ENCODE data around the gene VDAC1. TPM values are rescaled to one million over a fixed set of nuclear protein-coding genes. Genes with fewer than 3 reads are reported as not detected.

Gene VDAC1
- total and polyA plus RNA-seq, 2 donors (not counting 3 experiments of a cell fraction or from before 2014, with no cell fraction given) = 116 to 247 TPM

GRCh38 chr5:133983674-133984073, 21.1 kb downstream of the VDAC1 start:
- H3K36me3 ChIP-seq (ENCODE audit: control insufficient read depth in 2 of 2, extremely low read depth in 1 of 2, insufficient read depth in 2 of 2, low read length in 2 of 2) = peaks cover 22 to 31% of the 10 kb centered on the region in 2 experiments
- intact Hi-C loops (cut with micrococcal nuclease) (no loop called here), dilution Hi-C loops (cut with MboI; ENCODE audit: extremely low pct_ligation_motif_present, low sequenced_read_pairs) (no loop called here)
- H3K27ac ChIP-seq (ENCODE audit: insufficient read depth, low read depth, low read length) = no peak overlapping the region
- TF ChIP-seq MYC (IDR thresholded peaks at IDR 0.05; ENCODE audit: low read depth, low read length) (no peak), POLR2AphosphoS5 (IDR thresholded peaks at IDR 0.05; ENCODE audit: insufficient read depth, low read depth, low read length) (no peak), CTCF (IDR thresholded peaks at IDR 0.05; ENCODE audit: extremely low read depth in 1 of 2, insufficient read depth in 1 of 2, low read depth in 1 of 2, low read length in 2 of 2) (no peak), GATA2 (IDR thresholded peaks at IDR 0.05; ENCODE audit: insufficient read depth, insufficient read length, low read depth, low read length) (no peak), FOS (IDR thresholded peaks at IDR 0.05; ENCODE audit: borderline replicate concordance, insufficient read depth, low read length) (no peak), MAX (IDR thresholded peaks at IDR 0.05; ENCODE audit: insufficient read depth, insufficient read length) (no peak), POLR2A (IDR thresholded peaks at IDR 0.05; ENCODE audit: low read depth, low read length) (no peak)
- no peak overlapping the region for H3K4me2 ChIP-seq (ENCODE audit: insufficient read depth, low read length)
- no peaks in the 10 kb centered on the region for H3K9me1 ChIP-seq (replicated peaks; ENCODE audit: control insufficient read depth, extremely low read depth, insufficient read depth, low read length)
- H3K9ac ChIP-seq (replicated peaks; ENCODE audit: extremely low read depth, insufficient read depth, low read length) = no peak overlapping the region
- no peaks in the 10 kb centered on the region for H3K27me3 ChIP-seq (ENCODE audit: control insufficient read depth in 2 of 2, insufficient read depth in 2 of 2, low read length in 2 of 2)
- no peak for DNase-seq (ENCODE audit: low read depth, low spot score)
- no TSS peak for BruUV-seq (replicated peaks)
- H3K9me3 ChIP-seq (replicated peaks; ENCODE audit: control insufficient read depth, insufficient read depth, low read length) = no peaks in the 10 kb centered on the region
- H3K4me1 ChIP-seq (ENCODE audit: control insufficient read depth, extremely low read depth, insufficient read depth, low read length) = no peaks in the 10 kb centered on the region
- H3K4me3 ChIP-seq (replicated peaks in 1 of 3; ENCODE audit: insufficient read depth in 1 of 3, low read depth in 1 of 3, low read length in 3 of 3) = no peak overlapping the region
- CTCF ChIA-PET = no interaction called here
- FAIRE-seq = no peak
- POLR2A ChIA-PET = no interaction called here
- no peak overlapping the region for H2AFZ ChIP-seq (ENCODE audit: low read depth, low read length)
- H3K79me2 ChIP-seq (ENCODE audit: control insufficient read depth, insufficient read depth, low read length) = peaks cover 55% of the 10 kb centered on the region
- no peaks in the 10 kb centered on the region for H4K20me1 ChIP-seq (replicated peaks; ENCODE audit: control insufficient read depth, extremely low read depth, insufficient read depth, low read length)

All from endothelial cell of umbilical vein (primary cell).